Measurements from ENCODE around the gene CCNB1IP1.
"Not testable (repeated sequence)": the region's sequence is repeated elsewhere in the genome, so short reads cannot be mapped to it uniquely, and the experiment has no call there.

The CCNB1IP1 gene, protein sequence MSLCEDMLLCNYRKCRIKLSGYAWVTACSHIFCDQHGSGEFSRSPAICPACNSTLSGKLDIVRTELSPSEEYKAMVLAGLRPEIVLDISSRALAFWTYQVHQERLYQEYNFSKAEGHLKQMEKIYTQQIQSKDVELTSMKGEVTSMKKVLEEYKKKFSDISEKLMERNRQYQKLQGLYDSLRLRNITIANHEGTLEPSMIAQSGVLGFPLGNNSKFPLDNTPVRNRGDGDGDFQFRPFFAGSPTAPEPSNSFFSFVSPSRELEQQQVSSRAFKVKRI

DNA sequence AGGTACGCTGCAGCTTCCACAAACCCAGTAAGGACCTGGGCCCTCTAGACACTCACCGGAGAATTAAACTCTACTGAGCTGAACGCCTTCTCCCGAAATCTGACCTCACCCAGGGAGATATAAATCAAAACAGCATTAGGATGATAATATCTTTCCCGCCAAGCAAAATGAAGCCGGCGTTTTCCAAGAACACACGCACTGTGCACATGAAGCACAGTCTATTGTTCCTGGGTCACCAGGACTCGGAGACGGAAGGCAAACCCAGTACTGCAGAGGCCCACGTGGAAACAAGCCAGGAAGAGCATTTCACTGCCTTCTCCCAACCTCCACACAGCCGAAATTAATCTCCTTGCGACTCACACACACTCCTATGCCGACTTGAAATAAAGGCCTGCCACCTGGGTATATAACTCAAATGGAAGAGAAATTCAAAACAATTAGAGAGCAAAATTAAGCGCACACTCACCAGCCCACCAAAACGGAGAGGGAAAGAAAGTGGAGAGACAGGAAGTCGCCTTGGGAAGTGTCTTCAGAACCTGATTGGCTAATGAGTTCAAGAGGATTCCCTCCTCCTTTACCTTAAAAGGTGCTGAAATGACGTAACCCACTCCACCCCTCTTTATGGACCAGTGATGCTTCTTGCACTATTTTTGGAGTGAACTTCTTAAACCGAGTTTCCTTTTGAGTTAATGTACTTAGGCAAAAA is at the start of gene CCNB1IP1:
CCNB1IP1 (minus strand) TSS at position 492 of the 706 bp plus-strand sequence. CDS start 16,756 bp downstream, outside the sequence.
- Mint-ChIP-seq H3K9me3 (no peaks in the 10 kb centered on the region), H3K4me3 (peak within 1 kb of the TSS; percentile 95), H3K4me1 (peaks cover 50% of the 10 kb centered on the region), H3K36me3 (ENCODE audit: low read depth) (peaks cover 32% of the 10 kb centered on the region), H3K27ac (peak within 1 kb of the TSS; percentile 89), H3K27me3 (no peaks in the 10 kb centered on the region)
- DNase-seq (peak; percentile 48), ATAC-seq (peak; percentile 99)

DNA sequence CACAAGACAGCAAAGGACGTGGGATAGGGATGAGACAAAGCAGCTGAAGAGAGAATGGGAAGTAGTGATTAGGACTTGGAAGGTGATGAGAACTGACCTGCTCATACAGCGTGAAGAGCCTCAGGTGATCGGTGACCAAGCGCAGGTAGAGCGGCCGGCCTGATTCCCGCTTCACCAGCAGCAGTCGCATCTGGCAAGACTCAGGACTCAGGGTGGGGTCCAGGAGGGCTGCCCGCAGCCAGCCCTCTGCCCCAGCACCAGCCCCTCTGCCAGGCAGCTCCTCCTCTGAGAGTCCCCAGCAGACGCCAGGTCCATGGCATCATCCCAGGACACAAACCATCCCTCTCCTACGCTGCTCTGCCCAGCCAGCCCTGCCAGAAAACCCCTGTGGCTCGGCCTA is 49.4 kb upstream of the CCNB1IP1 start:
- H3K9me3 Mint-ChIP-seq = no peaks in the 10 kb centered on the region
- peaks cover 41% of the 10 kb centered on the region for H3K36me3 Mint-ChIP-seq (ENCODE audit: low read depth)
- ATAC-seq (no peak), DNase-seq (no peak)
- no peak overlapping the region for H3K4me3 Mint-ChIP-seq
- H3K27ac Mint-ChIP-seq = no peak overlapping the region
- no peaks in the 10 kb centered on the region for H3K27me3 Mint-ChIP-seq
- H3K4me1 Mint-ChIP-seq = peaks cover 5% of the 10 kb centered on the region

DNA sequence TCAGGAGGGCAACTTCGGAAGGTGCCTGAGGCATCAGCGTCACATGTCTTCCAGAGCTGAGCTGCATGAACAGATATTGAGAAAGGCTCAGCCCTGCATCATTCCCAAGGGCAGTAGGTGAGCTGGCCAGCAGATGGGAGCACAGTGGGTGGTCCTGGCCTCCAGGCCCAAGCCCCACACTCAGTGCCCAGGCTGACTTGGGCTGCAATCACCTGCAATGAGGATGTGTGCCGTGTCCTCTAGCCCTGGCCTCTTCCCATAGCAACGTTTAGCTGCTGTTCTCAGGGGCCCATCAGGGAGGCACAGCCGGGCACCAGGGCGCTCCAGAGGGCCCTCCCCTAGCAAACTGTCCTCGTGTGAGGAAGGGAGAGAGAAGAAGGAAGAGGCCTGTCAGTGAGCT is 48.3 kb upstream of the CCNB1IP1 start:
- no peaks in the 10 kb centered on the region for H3K9me3 Mint-ChIP-seq
- no peak for ATAC-seq
- H3K4me3 Mint-ChIP-seq = no peak overlapping the region
- no peaks in the 10 kb centered on the region for H3K27me3 Mint-ChIP-seq
- H3K36me3 Mint-ChIP-seq (ENCODE audit: low read depth) = peaks cover 40% of the 10 kb centered on the region
- peaks cover 5% of the 10 kb centered on the region for H3K4me1 Mint-ChIP-seq
- no peak for DNase-seq
- H3K27ac Mint-ChIP-seq = peak overlapping the region; percentile 79

DNA sequence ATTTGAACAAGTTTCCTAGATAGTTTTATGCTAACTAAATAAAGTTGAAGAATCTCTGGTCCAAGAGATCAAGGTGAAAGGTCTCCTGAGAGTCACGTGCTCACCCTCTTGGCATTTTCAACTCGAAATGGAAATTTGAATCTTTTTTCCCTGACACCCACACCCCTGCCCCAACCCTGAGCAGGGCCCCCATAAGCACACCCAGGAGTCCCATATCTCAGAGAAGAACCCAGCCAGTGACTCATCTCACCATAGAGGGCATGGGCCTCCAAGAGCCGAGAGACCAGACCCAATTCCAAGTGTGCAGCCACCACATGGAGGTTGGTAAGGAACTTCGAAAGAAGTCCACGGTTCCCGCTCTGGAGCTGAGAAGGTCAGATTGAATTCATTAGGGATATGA is 47.6 kb upstream of the CCNB1IP1 start:
- DNase-seq = no peak
- Mint-ChIP-seq H3K36me3 (ENCODE audit: low read depth) (peaks cover 35% of the 10 kb centered on the region), H3K27ac (peak overlapping the region; percentile 79)

DNA sequence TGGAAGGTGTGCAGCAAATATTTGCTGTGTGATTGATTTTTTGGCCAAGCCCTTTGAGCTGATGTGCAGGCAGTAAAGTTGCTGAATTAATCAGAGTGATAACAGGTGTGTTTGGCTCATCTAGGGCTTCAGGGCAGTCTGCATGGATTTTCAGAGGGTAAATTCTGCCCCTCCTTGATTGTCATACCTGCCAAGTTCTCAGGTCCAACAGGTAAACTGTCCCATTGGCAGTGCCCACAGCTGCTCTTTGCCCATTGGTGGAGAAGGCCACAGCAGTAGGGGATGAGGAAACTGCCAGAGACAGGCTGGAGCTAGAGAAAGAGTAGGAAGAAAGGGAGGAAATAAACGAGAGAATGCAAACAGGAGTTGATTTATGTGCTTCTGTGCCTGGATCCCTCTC is 46.7 kb upstream of the CCNB1IP1 start:
- Mint-ChIP-seq H3K36me3 (ENCODE audit: low read depth) (peaks cover 32% of the 10 kb centered on the region), H3K27ac (peak overlapping the region; percentile 17), H3K4me1 (peaks cover 5% of the 10 kb centered on the region), H3K27me3 (no peaks in the 10 kb centered on the region), H3K4me3 (no peak overlapping the region), H3K9me3 (no peaks in the 10 kb centered on the region)
- ATAC-seq = no peak
- DNase-seq = no peak

More for the DNA sequence above, 47.6 kb upstream of the CCNB1IP1 start:
- peaks cover 5% of the 10 kb centered on the region for H3K4me1 Mint-ChIP-seq
- H3K9me3 Mint-ChIP-seq = no peaks in the 10 kb centered on the region
- no peak overlapping the region for H3K4me3 Mint-ChIP-seq
- peak; percentile 56 for ATAC-seq
- H3K27me3 Mint-ChIP-seq = no peaks in the 10 kb centered on the region

DNA sequence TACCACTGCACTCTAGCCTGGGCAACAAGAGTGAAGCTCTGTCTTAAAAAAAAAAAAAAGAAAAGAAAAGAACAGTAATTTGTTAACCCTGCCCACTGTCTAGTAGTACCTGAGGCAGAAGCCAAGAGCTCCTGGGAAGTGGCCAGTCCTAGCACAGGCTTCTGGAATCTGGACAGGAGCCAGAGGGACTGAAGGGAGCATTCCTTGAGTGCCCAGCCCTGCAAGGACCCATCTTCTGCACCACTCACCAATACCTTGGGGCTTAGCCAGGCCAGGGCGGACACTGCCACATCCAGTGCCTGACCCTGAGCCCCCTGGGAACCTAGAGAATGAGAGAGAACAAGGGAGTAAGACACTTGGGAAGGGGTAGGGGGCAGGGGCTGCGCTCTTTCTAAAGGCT is 44.1 kb upstream of the CCNB1IP1 start:
- no peaks in the 10 kb centered on the region for H3K27me3 Mint-ChIP-seq
- no peak overlapping the region for H3K27ac Mint-ChIP-seq

DNA sequence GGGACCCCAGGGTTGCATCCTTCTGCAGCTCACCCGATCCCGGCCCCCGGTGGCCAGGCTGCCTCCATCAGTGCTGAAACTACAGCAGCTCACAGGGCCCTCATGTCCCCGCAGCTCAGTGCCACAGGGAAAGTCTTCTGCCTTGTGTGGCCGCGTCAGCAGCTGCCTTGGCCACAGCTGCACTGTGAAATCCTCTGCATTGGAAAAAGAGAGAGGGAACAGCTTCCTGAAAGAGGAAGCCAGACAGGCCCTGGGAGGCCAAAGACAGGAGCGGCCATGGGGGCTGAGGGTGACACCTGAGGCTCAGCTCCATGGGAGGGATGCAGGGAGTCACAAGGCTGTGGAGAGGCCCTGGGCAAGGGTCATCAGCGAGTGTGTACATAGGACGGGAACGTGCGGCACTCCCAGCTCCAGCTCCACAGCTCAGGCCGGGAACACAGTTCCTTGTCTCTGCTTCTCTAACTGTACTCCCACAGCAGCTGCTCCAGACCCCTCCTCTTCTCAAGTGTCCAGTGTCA is 43.1 kb upstream of the CCNB1IP1 start:
- ATAC-seq (no peak), DNase-seq (no peak)
- no peak overlapping the region for H3K27ac Mint-ChIP-seq
- H3K9me3 Mint-ChIP-seq = no peaks in the 10 kb centered on the region
- no peaks in the 10 kb centered on the region for H3K27me3 Mint-ChIP-seq
- H3K4me3 Mint-ChIP-seq = no peak overlapping the region
- peaks cover 35% of the 10 kb centered on the region for H3K36me3 Mint-ChIP-seq (ENCODE audit: low read depth)
- peaks cover 4% of the 10 kb centered on the region for H3K4me1 Mint-ChIP-seq

More for the DNA sequence above, 44.1 kb upstream of the CCNB1IP1 start:
- no peak for ATAC-seq
- Mint-ChIP-seq H3K4me3 (no peak overlapping the region), H3K9me3 (no peaks in the 10 kb centered on the region), H3K36me3 (ENCODE audit: low read depth) (peaks cover 36% of the 10 kb centered on the region), H3K4me1 (peaks cover 5% of the 10 kb centered on the region)
- no peak for DNase-seq

DNA sequence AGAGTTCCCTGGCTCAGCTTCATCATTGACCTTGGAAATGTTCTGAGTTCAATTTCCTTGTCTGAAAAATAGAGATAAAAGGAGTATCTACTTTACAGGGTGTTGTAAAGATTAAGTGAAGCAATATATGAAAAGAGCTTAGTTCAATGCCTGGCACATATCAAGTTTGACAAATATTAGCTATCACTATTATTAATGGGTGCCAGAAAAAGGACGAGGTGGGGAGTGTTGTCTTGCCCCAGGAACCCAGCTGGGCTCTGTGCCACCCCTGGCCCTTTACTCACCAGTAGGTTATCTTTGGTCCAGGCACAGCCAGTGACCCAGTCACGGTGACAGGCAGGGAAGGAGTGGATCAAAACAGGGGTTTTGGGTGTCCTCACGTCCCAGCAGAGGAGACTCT is 42.4 kb upstream of the CCNB1IP1 start:
- no peaks in the 10 kb centered on the region for H3K4me1 Mint-ChIP-seq
- ATAC-seq (no peak), DNase-seq (no peak)
- H3K9me3 Mint-ChIP-seq = no peaks in the 10 kb centered on the region
- peaks cover 32% of the 10 kb centered on the region for H3K36me3 Mint-ChIP-seq (ENCODE audit: low read depth)
- no peaks in the 10 kb centered on the region for H3K27me3 Mint-ChIP-seq
- no peak overlapping the region for H3K27ac Mint-ChIP-seq
- no peak overlapping the region for H3K4me3 Mint-ChIP-seq

DNA sequence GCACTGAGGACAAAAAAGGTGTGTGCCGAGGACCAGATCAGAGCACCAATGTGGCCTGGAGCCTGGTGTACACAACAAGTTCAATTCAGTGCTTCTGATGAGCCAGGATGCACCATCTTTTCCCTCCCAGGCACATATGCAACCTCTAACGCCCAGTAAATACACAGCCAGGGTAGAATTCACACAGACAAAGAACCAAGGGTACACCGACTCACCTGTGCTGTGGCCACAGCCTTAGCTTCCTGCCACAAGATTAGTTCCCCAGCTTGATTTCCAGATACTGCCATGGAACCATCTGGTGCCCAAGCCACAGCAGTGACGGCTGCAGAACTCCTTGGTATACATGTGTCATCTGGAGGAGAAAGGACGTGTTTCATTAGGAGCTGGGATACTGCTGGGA is 39.7 kb upstream of the CCNB1IP1 start:
- Mint-ChIP-seq H3K9me3 (peaks cover 3% of the 10 kb centered on the region), H3K36me3 (ENCODE audit: low read depth) (peaks cover 44% of the 10 kb centered on the region), H3K27me3 (no peaks in the 10 kb centered on the region), H3K4me3 (no peak overlapping the region), H3K4me1 (peaks cover 3% of the 10 kb centered on the region), H3K27ac (peak overlapping the region; percentile 53)
- ATAC-seq (peak; percentile 24), DNase-seq (no peak)

DNA sequence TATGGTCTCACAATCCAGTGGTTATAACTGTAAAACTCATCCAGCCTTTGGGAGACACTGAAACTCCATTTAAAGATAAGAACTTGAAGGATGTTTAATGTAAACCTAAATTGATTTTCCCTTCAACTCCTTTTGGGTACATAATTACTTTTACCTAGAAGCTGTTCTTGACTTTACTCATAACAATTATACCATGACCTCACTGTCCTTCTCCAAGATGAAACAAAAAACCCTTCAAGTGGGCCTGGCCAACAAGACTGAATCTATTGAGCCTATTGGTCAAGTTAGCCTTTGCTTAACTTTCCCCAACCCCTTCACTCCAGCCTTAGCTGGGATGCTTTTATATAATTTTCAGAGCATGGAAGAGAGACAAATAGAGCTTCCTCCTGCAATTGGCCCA is 32.8 kb upstream of the CCNB1IP1 start:
- Mint-ChIP-seq H3K27me3 (no peaks in the 10 kb centered on the region), H3K9me3 (peaks cover 4% of the 10 kb centered on the region), H3K36me3 (ENCODE audit: low read depth) (peaks cover 37% of the 10 kb centered on the region), H3K4me3 (no peak overlapping the region), H3K27ac (no peak overlapping the region), H3K4me1 (peaks cover 23% of the 10 kb centered on the region)
- ATAC-seq (no peak), DNase-seq (no peak)

DNA sequence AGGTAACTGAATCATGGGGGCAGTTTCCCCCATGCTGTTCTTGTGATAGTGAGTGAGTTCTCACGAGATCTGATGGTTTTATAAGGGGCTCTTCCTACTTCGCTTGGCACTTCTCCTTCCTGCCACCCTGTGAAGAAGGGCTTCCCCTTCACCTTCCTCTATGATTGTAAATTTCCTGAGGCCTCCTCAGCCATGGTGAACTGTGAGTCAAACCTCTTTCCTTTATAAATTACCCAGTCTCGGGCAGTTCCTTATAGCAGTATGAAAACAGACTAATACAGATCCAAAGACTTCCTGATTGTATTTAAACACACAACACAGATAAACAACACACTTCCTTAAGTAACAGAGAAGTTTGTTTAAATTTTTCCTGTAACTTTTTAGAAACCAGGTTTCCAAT is 25.4 kb upstream of the CCNB1IP1 start:
- Mint-ChIP-seq H3K27ac (peak overlapping the region; percentile 28), H3K36me3 (ENCODE audit: low read depth) (peaks cover 50% of the 10 kb centered on the region)
- not testable (repeated sequence) for H3K4me1 Mint-ChIP-seq, ATAC-seq, H3K4me3 Mint-ChIP-seq, H3K27me3 Mint-ChIP-seq, DNase-seq, H3K9me3 Mint-ChIP-seq

DNA sequence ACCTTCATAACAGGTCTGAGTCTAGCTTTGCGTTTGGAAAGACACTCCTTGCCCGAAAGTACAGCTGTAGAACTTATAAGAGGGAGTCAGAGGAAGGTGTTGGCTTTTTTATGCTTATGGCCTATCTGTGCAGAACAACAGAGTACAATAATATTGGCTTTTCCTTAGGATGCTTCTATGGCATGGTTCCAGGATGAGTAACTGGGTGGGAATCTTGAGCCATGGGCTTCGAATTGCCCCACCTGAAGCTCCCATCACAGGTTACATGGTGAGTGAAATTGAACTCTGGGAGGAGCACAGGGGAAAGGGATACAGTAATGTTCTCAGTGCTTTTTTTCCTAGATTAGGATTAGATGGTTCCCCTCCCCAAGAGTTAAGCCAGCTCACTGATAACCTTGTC is 23.3 kb upstream of the CCNB1IP1 start:
- no peaks in the 10 kb centered on the region for H3K27me3 Mint-ChIP-seq
- no peak for DNase-seq
- no peak for ATAC-seq
- peaks cover 62% of the 10 kb centered on the region for H3K36me3 Mint-ChIP-seq (ENCODE audit: low read depth)
- no peak overlapping the region for H3K4me3 Mint-ChIP-seq
- H3K4me1 Mint-ChIP-seq = peaks cover 5% of the 10 kb centered on the region
- H3K9me3 Mint-ChIP-seq = no peaks in the 10 kb centered on the region
- no peak overlapping the region for H3K27ac Mint-ChIP-seq

DNA sequence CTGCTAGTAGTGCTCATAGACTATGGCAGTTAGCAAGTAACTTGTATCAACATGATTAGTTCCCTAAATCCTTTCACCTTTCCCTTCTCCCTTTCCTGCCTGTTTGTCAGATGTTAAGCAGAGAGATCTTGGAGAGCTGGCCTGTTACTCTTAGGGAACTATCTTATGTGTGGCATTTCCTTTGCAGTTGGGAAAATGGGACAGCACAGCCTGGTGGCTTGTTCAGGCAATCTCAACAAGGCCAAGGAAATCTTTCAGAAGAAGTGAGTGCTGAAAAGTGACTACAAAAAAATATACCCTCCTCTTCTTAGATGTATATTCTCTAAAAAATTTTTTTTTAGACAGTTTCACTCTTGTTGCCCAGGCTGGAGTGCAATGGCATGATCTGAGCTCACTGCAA is 17.8 kb upstream of the CCNB1IP1 start:
- peaks cover 55% of the 10 kb centered on the region for H3K36me3 Mint-ChIP-seq (ENCODE audit: low read depth)
- H3K4me3 Mint-ChIP-seq = no peak overlapping the region
- no peak for DNase-seq
- ATAC-seq = no peak
- H3K27me3 Mint-ChIP-seq = no peaks in the 10 kb centered on the region
- H3K4me1 Mint-ChIP-seq = no peaks in the 10 kb centered on the region
- H3K9me3 Mint-ChIP-seq = no peaks in the 10 kb centered on the region
- no peak overlapping the region for H3K27ac Mint-ChIP-seq

DNA sequence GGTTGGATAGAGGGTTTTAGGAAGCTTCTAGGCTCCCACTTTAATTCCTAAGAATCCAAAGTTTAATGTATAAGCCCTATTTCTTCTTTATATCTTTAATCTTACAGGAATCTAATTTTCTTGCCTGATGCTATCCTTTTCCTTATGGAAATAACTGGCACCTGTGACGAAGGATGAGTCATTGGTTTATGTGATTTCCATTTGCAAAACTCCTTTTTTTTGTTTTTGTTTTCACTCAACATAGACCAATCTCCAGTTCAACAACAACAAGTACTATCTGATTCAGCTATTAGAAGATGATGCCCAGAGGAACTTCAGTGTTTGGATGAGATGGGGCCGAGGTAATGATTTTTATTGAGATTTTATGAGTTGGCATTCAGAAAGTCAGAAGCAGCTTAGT is 17.2 kb upstream of the CCNB1IP1 start:
- Mint-ChIP-seq H3K27ac (no peak overlapping the region), H3K36me3 (ENCODE audit: low read depth) (peaks cover 57% of the 10 kb centered on the region), H3K4me1 (peaks cover under 1% of the 10 kb centered on the region), H3K4me3 (no peak overlapping the region), H3K9me3 (no peaks in the 10 kb centered on the region), H3K27me3 (no peaks in the 10 kb centered on the region)
- DNase-seq (no peak), ATAC-seq (no peak)

DNA sequence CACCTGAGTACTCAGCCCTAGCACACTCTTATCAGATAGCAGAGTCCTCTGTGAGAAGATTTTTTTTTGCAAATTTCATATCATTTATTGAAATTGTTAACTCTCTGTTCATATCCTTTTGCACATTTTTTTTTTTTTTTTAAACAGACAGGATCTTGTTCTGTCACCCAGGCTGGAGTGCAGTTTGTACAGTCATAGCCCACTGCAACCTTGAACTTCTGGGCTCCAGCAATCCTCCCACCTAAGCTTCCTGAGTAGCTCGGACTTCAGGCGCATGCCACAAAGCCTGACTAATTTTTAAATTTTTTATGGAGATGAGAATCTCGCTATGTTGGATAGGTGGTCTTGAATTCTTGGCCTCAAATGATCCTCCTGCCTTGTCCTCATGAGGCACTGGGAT is 14.7 kb upstream of the CCNB1IP1 start:
- Mint-ChIP-seq H3K9me3 (no peaks in the 10 kb centered on the region), H3K27ac (no peak overlapping the region), H3K4me3 (no peak overlapping the region), H3K4me1 (peaks cover 18% of the 10 kb centered on the region), H3K36me3 (ENCODE audit: low read depth) (peaks cover 55% of the 10 kb centered on the region), H3K27me3 (peaks cover 1% of the 10 kb centered on the region)
- no peak for DNase-seq
- no peak for ATAC-seq

Data from activated naive CD8-positive, alpha-beta T cell treated with anti-CD3 and anti-CD28 coated beads, Interleukin-2, amount 50 U/mL, for 24 hours (primary cell).